Activated T-helper 1 cell treated with anti-CD3 and anti-CD28 coated beads, Interleukin-12 subunit alpha, Interleukin-12 subunit beta, Interleukin-2, Interleukin-4 antibody, amounts not matched to agents 30 ng/mL and 10 ng/mL and 1 ng/mL, durations not matched to agents 14 hours and 24 hours and 36 hours (primary cell): ENCODE measurements around the gene KCNJ6. TPM values are rescaled to one million over a fixed set of nuclear protein-coding genes. Genes with fewer than 3 reads are reported as not detected.
"Not testable (repeated sequence)": the region's sequence is repeated elsewhere in the genome, so short reads cannot be mapped to it uniquely, and the experiment has no call there.

ENCODE experiments used
- DNase-seq: peaks from one replicate; pipeline ENCODE4 v3.0.0; 2021; ENCODE audit warnings: low spot score
- H3K27ac Mint-ChIP-seq: one replicate; pipeline ENCODE4 v1.8.0; 2021; ENCODE audit warnings: mild to moderate bottlenecking, mixed read lengths
- H3K27me3 Mint-ChIP-seq: one replicate; pipeline ENCODE4 v1.8.0; 2022; ENCODE audit warnings: mild to moderate bottlenecking, moderate library complexity, mixed read lengths; ENCODE audit not compliant: insufficient read depth
- H3K36me3 Mint-ChIP-seq: one replicate; pipeline ENCODE4 v1.8.0; 2021; ENCODE audit warnings: low read depth, mixed read lengths
- H3K4me1 Mint-ChIP-seq: one replicate; pipeline ENCODE4 v1.8.0; 2021; ENCODE audit warnings: low read depth, mixed read lengths
- H3K4me3 Mint-ChIP-seq: one replicate; pipeline ENCODE4 v1.8.0; 2021; ENCODE audit warnings: mild to moderate bottlenecking, moderate library complexity, mixed read lengths
- H3K9me3 Mint-ChIP-seq: one replicate; pipeline ENCODE4 v1.8.0; 2021; ENCODE audit warnings: mixed read lengths
- intact Hi-C: fragments of 100-400 bp; cut with micrococcal nuclease; formaldehyde crosslinking; loops from one replicate; pipeline ENCODE4 v1.15.1; 2024
- total RNA-seq: library from RNA; stranded (reverse); gene quantifications from 2 replicates; pipeline ENCODE4 v1.2.3, GENCODE V29; 2022

The KCNJ6 gene
- total RNA-seq, 1 donor from 2014 or later, result not detected

GRCh38 chr21:37921091-37921490, 4.8 kb upstream of the KCNJ6 start:
- DNase-seq, result no peak
- H3K9me3 Mint-ChIP-seq, result no peaks in the 10 kb centered on the region
- H3K36me3 Mint-ChIP-seq, result no peaks in the 10 kb centered on the region
- intact Hi-C loops, result no loop called here
- H3K4me1 Mint-ChIP-seq, result no peaks in the 10 kb centered on the region
- peaks cover 18% of the 10 kb centered on the region for H3K27me3 Mint-ChIP-seq
- H3K27ac Mint-ChIP-seq, result no peak overlapping the region
- H3K4me3 Mint-ChIP-seq, result no peak overlapping the region

- DNase-seq, H3K4me1 Mint-ChIP-seq, H3K9me3 Mint-ChIP-seq, H3K36me3 Mint-ChIP-seq, H3K27ac Mint-ChIP-seq, intact Hi-C loops, H3K4me3 Mint-ChIP-seq: not testable (repeated sequence)
- H3K27me3 Mint-ChIP-seq, result peaks cover 26% of the 10 kb centered on the region
Measured at GRCh38 chr21:37920302-37920701, 4.0 kb upstream of the KCNJ6 start.

- Mint-ChIP-seq H3K9me3 (no peaks in the 10 kb centered on the region), H3K4me3 (no peak overlapping the region), H3K4me1 (no peaks in the 10 kb centered on the region), H3K27me3 (peaks cover 39% of the 10 kb centered on the region), H3K27ac (no peak overlapping the region), H3K36me3 (no peaks in the 10 kb centered on the region)
- intact Hi-C loops, result no loop called here
- DNase-seq, result no peak
Measured at GRCh38 chr21:37917612-37918011, 1.4 kb upstream of the KCNJ6 start.

GRCh38 chr21:37915941-37916309, 332 bp downstream of the KCNJ6 start:
- Mint-ChIP-seq H3K9me3 (no peaks in the 10 kb centered on the region), H3K27me3 (peaks cover 40% of the 10 kb centered on the region), H3K36me3 (no peaks in the 10 kb centered on the region), H3K4me1 (no peaks in the 10 kb centered on the region), H3K4me3 (no peak overlapping the region), H3K27ac (no peak overlapping the region)
- intact Hi-C loops, result no loop called here
- no peak for DNase-seq

- H3K9me3 Mint-ChIP-seq, result no peaks in the 10 kb centered on the region
- H3K27me3 Mint-ChIP-seq, result peaks cover 40% of the 10 kb centered on the region
- H3K4me1 Mint-ChIP-seq, result no peaks in the 10 kb centered on the region
- DNase-seq, result no peak
- no peak overlapping the region for H3K4me3 Mint-ChIP-seq
- intact Hi-C loops, result no loop called here
- H3K36me3 Mint-ChIP-seq, result no peaks in the 10 kb centered on the region
- H3K27ac Mint-ChIP-seq, result no peak overlapping the region
Measured at GRCh38 chr21:37915497-37915911, 753 bp downstream of the KCNJ6 start.

GRCh38 chr21:37912616-37913015, 3.6 kb downstream of the KCNJ6 start:
- Mint-ChIP-seq H3K36me3 (no peaks in the 10 kb centered on the region), H3K27me3 (peaks cover 35% of the 10 kb centered on the region), H3K27ac (no peak overlapping the region), H3K4me3 (no peak overlapping the region), H3K4me1 (no peaks in the 10 kb centered on the region), H3K9me3 (no peaks in the 10 kb centered on the region)
- DNase-seq, result no peak
- intact Hi-C loops, result no loop called here

- DNase-seq, result no peak
- Mint-ChIP-seq H3K27me3 (peaks cover 15% of the 10 kb centered on the region), H3K27ac (no peak overlapping the region), H3K36me3 (no peaks in the 10 kb centered on the region), H3K4me3 (no peak overlapping the region), H3K9me3 (no peaks in the 10 kb centered on the region), H3K4me1 (no peaks in the 10 kb centered on the region)
- intact Hi-C loops, result no loop called here
Measured at GRCh38 chr21:37909936-37910335, 6.3 kb downstream of the KCNJ6 start.

- Mint-ChIP-seq H3K4me1 (no peaks in the 10 kb centered on the region), H3K27ac (no peak overlapping the region), H3K27me3 (peaks cover 13% of the 10 kb centered on the region), H3K36me3 (no peaks in the 10 kb centered on the region), H3K4me3 (no peak overlapping the region), H3K9me3 (no peaks in the 10 kb centered on the region)
- intact Hi-C loops, result no loop called here
- no peak for DNase-seq
Measured at GRCh38 chr21:37908691-37909090, 7.6 kb downstream of the KCNJ6 start.

- intact Hi-C loops, result no loop called here
- Mint-ChIP-seq H3K4me3 (no peak overlapping the region), H3K27ac (no peak overlapping the region), H3K4me1 (no peaks in the 10 kb centered on the region), H3K27me3 (peaks cover 8% of the 10 kb centered on the region), H3K36me3 (no peaks in the 10 kb centered on the region), H3K9me3 (no peaks in the 10 kb centered on the region)
- DNase-seq, result no peak
Measured at GRCh38 chr21:37907076-37907475, 9.2 kb downstream of the KCNJ6 start.

GRCh38 chr21:37905291-37905690, 11.0 kb downstream of the KCNJ6 start:
- intact Hi-C loops, result no loop called here
- no peaks in the 10 kb centered on the region for H3K4me1 Mint-ChIP-seq
- no peak overlapping the region for H3K4me3 Mint-ChIP-seq
- no peaks in the 10 kb centered on the region for H3K36me3 Mint-ChIP-seq
- H3K9me3 Mint-ChIP-seq, result no peaks in the 10 kb centered on the region
- DNase-seq, result no peak
- H3K27ac Mint-ChIP-seq, result no peak overlapping the region
- peaks cover 10% of the 10 kb centered on the region for H3K27me3 Mint-ChIP-seq

- intact Hi-C loops, result no loop called here
- no peak overlapping the region for H3K4me3 Mint-ChIP-seq
Measured at GRCh38 chr21:37904856-37905255, 11.4 kb downstream of the KCNJ6 start.

GRCh38 chr21:37903396-37903795, 12.9 kb downstream of the KCNJ6 start:
- Mint-ChIP-seq H3K36me3 (no peaks in the 10 kb centered on the region), H3K27me3 (peaks cover 7% of the 10 kb centered on the region), H3K4me1 (no peaks in the 10 kb centered on the region), H3K4me3 (no peak overlapping the region), H3K9me3 (no peaks in the 10 kb centered on the region), H3K27ac (no peak overlapping the region)
- no peak for DNase-seq
- intact Hi-C loops, result no loop called here

More at GRCh38 chr21:37904856-37905255, 11.4 kb downstream of the KCNJ6 start:
- Mint-ChIP-seq H3K27ac (no peak overlapping the region), H3K4me1 (no peaks in the 10 kb centered on the region), H3K9me3 (no peaks in the 10 kb centered on the region), H3K36me3 (no peaks in the 10 kb centered on the region), H3K27me3 (peaks cover 10% of the 10 kb centered on the region)
- no peak for DNase-seq

- Mint-ChIP-seq H3K27me3 (peaks cover 9% of the 10 kb centered on the region), H3K27ac (no peak overlapping the region), H3K9me3 (no peaks in the 10 kb centered on the region), H3K4me3 (no peak overlapping the region), H3K4me1 (no peaks in the 10 kb centered on the region), H3K36me3 (no peaks in the 10 kb centered on the region)
- intact Hi-C loops, result no loop called here
- no peak for DNase-seq
Measured at GRCh38 chr21:37899146-37899545, 17.1 kb downstream of the KCNJ6 start.

- no peak overlapping the region for H3K27ac Mint-ChIP-seq
- no peaks in the 10 kb centered on the region for H3K9me3 Mint-ChIP-seq
- no peak for DNase-seq
- no peaks in the 10 kb centered on the region for H3K4me1 Mint-ChIP-seq
- H3K27me3 Mint-ChIP-seq, result peaks cover 10% of the 10 kb centered on the region
- no peak overlapping the region for H3K4me3 Mint-ChIP-seq
- no peaks in the 10 kb centered on the region for H3K36me3 Mint-ChIP-seq
- intact Hi-C loops, result no loop called here
Measured at GRCh38 chr21:37896788-37897187, 19.5 kb downstream of the KCNJ6 start.
